ENCODE results near the gene GPR132. TPM values are rescaled to one million over a fixed set of nuclear protein-coding genes. Genes with fewer than 3 reads are reported as not detected.
"Not testable (repeated sequence)": the region's sequence is repeated elsewhere in the genome, so short reads cannot be mapped to it uniquely, and the experiment has no call there.

The GPR132 gene
- total RNA-seq, 1 experiment from 2014 or later, result not detected

GRCh38 chr14:105091517-105092170 is 26.4 kb upstream of the GPR132 start:
- DNase-seq (ENCODE audit: low spot score), result peak; percentile 84

- no peak for DNase-seq (ENCODE audit: low spot score)
Measured at GRCh38 chr14:105091054-105091516, 25.9 kb upstream of the GPR132 start.

- DNase-seq (ENCODE audit: low spot score), result peak; percentile 87
Measured at GRCh38 chr14:105090493-105091053, 25.3 kb upstream of the GPR132 start.

DNA sequence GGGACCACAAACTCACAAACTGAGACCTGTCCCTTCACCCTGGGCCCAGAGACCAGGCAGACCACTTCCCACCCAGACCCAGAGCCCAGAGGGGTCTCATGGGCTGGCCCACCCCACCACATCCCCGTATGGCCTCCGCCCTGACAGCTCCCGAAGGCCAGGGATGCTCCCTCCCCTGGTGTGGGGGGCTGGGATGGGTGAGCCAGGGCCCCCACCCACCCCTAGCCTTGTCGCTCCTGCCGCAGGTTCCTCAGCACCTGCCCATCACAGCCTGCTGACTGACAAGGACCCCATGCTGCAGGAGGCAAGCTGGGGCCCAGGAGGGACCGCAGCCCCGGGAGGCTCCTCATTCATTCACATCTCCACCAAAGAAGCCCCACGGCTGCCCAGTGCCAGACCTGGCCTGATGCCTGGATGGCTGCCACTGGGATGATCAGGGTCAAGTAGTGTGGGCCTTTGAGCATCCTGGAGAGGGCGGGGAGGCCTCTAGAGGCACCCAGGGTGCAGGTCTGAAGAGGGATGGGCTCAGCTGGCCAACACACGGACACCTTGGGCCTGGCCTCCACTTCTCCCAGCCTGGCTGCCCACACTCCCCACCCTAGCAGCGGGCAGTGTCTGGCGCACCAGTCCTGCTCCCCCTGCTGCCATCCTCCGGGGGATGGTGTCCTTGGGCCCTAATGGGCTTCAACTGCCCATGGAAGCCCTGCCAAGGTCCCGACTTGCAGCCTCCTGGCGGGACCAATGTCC is 24.7 kb upstream of the GPR132 start:
- DNase-seq (ENCODE audit: low spot score), result no peak

DNA sequence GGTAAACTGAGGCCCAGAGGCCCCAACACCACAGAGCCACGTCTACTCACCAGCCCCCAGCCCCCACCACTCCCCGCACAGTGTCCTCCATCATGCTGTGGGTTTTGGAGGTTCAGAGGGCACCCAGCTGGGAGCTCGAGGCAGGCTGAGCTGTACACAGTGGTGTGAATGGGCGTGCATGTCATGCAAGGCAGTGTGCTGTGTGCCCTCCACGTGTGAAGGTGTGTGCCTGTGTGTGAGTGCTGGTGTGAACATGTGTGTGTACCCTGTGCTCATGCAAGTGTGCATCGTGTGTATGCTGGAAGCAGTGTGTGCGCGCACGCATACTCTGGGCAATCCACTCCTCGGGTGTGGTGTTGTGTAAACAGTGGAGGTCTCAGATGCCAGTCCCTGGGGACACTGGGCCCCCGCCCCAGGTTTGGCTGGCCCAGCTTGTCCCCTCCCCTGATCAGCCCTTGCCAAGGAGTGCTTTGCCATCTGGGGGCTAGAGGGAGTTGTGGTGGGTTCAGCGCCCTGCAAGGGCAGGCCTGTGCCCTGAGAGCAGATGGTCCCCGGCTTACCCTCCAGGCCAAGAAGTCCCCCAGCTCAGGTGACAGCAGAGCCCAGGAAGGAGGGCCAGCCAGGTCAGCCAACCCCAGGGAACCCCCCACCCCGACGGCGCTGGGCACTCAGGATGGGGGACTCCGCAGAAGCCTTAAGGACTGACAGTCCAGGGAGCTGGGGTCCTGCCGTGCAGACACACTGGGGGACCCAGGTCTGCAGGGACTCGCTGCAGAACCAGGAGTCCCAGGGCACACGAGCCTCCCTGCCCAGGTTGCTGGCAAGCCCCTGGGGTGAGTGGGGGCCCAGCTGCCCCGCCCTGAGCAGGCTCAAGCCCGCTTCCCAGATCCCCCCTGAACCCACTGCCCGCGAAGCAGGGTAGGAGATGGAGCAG is 23.8 kb upstream of the GPR132 start:
- DNase-seq (ENCODE audit: low spot score), result no peak

DNA sequence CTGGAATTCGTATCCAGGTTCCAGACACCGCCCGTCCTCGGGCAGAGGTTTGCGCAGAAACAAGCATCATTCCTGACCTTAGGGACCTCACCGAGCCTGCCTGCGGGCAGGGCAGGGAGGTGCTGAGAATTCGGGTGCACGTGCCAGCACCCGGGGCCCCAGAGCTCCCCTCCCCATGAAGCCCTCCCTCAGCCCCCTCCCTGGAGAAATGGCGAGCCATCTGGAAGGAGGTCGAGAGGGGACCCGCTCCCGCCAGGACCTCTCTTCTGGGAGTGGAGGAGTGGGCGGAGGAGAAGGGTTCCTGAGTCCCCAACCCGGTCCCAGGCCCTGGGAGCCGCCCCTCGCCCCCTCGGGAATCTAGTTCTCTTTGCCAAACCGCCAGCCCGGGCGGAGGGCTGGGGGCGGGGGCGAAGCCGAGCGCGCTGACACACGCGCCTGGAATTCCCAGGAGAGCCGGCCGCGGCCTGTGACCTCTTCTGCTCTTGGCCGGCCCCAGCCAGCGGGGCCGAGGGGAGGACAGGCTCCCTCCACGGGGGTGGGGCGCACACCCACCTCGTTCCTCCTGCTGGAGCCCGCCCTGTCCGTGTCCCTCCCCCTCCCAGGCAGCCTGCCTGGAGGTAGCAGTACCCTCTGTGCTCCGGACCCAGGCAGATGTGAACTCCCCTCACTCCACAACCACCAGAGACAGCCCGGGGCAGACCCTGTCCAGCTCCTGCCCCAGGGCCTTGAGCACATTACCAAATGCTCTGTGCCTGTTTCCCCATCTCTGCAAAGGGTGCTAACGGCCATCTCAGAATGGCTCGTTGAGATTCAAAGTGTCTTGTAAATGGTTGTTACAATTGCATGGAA is 23.0 kb upstream of the GPR132 start:
- peak; percentile 25 for DNase-seq (ENCODE audit: low spot score)

GRCh38 chr14:105087308-105087962 is 22.2 kb upstream of the GPR132 start:
- peak; percentile 8 for DNase-seq (ENCODE audit: low spot score)

DNA sequence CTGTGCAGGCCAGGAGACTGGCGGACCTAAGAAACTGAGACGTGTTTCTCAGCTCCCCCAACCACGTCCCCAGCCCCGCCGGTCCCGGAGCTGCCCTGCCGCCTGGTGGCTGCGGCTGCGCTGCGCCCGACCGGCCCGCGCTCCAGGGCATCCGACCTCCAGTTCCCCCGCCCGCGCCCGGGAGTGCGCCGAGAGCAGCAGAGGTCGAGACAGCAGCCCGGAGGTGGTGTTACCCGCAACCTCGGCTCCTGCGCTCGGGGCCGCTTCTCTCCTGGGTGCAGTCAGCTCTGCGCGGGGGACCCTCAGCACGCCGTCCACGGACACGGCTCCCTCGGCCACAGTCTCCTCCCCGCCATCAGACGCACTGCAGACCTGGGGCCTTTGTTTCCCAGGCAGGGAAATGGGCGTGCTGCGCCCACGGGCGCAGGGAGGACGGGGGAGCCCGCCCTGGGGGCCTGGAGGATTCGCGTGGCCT is 21.6 kb upstream of the GPR132 start:
- peak; percentile 74 for DNase-seq (ENCODE audit: low spot score)

GRCh38 chr14:105085766-105086165 is 20.5 kb upstream of the GPR132 start:
- DNase-seq (ENCODE audit: low spot score), result no peak

- DNase-seq (ENCODE audit: low spot score), result no peak
Measured at GRCh38 chr14:105084741-105085571, 19.7 kb upstream of the GPR132 start.

- DNase-seq (ENCODE audit: low spot score), result no peak
Measured at GRCh38 chr14:105083926-105084685, 18.9 kb upstream of the GPR132 start.

DNA sequence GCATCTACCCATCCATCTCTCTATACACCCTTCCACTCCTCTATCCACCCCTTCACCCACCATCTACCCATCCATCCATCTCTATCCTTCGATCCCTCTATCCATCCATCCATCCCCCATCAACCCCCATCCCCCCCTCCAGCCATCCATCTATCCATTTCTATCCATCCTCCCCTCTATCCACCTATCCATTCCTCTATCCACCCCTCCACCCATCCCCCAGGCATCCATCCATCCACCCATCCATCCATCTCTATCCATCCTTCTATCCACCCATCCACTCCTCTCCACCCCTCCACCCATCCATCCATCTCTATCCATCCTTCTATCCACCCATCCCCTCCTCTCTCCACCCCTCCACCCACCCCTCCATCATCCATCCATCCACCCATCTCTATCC is 17.5 kb upstream of the GPR132 start:
- no peak for DNase-seq (ENCODE audit: low spot score)

DNA sequence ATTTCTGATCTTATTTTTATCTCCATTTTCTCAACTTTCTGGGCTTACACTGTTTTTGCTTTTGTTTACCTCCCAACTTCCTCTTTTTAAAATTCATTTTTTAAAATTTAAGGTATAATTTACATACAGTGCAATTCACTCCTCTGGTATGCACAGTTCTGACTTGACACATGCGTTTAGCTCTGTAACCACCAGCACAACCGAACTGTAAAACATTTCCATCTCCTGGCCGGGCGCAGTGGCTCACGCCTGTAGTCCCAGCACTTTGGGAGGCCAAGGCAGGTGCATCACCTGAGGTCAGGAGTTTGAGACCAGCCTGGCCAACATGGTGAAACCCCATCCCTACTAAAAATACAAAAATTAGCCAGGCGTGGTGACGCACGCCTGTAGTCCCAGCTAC is 16.2 kb upstream of the GPR132 start:
- not testable (repeated sequence) for DNase-seq (ENCODE audit: low spot score)

DNA sequence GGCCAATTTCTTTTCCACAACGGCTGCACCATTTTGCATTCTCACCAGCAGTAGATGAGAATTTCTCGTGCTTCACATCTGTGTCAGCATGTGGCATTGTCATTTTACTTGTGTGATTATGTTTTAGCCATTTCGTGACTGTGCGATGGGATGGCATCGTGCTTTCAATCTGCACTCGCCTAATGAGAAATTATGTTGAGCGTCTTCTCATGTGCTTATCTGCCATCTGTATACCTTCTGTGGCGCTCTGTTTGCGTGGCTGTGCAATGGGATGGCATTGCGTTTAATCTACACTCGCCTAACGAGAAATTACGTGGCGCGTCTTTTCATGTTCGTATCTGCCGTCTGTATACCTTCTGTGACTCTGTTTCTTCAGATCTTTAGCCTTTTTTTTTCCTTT is 14.9 kb upstream of the GPR132 start:
- DNase-seq (ENCODE audit: low spot score), result no peak

DNA sequence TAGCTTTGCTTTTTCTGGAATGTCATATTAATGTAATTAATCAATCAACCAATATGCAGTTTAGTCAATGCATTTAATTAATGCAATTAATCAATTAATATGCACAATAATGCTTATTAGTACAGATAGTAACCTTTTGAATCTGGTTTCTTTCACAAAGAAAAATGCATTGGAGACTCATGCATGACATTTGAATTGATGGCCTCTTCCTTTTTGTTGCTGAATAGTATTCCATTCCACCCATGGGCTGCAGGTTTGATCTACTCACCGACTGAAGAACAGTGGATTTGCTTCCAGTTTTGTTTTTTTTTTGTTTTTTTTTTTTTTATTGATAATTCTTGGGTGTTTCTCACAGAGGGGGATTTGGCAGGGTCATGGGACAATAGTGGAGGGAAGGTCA is 13.1 kb upstream of the GPR132 start:
- DNase-seq (ENCODE audit: low spot score), result no peak

DNA sequence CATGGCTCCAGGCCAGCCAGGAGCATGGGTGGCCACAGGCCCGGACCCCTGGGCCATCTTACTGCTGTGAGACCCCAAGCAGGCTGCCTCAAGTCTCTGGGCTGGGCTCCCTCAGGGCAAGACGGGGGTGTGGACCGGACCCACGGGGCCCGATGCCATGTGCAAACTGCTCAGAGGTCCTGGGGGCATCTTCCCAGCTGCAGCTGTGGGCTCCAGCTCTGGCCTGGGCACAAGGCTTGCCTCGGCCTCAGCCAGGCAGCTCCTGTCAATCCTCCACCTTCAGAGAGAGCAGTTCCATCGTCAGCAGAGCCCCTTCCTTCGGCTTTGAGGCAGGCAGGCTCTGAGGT is 12.4 kb upstream of the GPR132 start:
- no peak for DNase-seq (ENCODE audit: low spot score)

DNA sequence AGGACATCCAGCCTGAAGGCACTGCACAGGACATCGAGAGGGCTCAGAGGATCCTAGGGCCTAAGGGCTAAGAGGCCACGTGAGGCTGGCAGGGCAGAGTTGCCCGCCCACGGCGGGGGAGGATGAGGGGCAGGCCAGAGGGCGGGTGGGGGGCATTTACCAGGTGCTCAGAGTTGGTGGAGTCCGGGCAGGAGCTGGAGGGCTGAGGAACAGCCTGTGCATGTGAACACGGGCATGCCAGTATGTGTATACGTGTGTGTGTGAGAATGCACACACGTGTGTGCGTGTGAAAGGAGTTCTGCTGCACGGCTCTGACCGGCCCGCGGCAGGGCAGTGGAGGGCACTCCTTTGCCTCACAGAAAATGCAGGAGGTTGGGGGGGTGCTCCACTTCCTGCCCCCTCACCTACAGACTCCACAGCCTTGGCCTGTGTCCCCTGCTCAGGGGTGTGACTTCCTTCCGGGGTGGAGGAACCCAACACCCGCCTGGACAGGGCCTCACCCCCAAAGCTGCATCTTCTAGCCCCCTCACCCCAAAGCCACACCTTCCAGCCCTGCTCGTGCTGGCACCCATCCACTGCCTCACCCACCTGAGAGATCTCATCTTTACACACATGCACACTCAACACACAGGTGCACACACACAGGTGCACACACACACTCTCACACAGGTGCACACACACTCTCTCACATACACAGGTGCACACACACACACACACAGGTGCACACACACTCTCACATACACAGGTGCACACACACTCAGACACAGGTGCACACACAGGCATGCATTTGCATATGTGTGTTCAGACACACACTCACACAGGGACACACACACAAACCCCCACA is 11.8 kb upstream of the GPR132 start:
- no peak for DNase-seq (ENCODE audit: low spot score)

Measured in HT-29 (cell line).